Measurements from ENCODE around the gene DAPK1.

Gene DAPK1

DNA sequence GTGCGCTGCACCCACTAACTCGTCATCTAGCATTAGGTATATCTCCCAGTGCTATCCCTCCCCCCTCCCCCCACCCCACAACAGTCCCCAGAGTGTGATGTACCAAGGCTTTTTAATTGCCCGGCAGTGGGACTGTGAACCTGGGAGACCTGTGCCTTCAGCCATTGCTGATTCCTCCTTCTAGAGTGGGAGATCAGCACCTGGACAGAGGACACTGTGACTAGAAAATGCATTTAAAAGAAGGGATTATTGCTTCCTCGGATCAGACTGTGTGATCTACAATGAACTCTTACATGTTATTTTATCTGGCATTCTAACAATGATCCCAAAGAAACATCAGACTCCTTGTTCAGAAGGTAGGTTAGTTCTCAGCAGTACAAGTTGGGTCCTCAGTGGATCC is 254.2 kb downstream of the DAPK1 start:
- no peak for DNase-seq

DNA sequence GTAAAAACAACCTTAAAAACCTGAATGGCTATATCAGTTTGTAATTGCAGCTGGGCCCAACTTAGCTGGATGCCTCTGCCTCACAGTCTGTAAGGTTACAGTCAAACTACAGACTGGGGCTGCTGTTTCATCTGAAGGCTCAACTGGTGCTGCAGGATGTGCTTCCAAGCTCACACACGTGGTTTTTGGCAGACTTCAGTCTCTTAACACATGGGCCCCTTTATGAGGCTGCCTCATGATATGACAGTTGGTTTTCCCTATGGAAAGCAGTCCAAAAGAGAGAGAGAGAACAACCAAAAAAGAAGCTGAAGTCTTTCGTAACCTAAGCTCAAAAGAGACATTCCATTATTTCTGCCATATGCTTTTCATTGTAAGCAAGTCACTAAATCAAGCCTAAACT is 255.6 kb downstream of the DAPK1 start:
- no peak for DNase-seq
